ENCODE results near the gene EXOC1L.

Gene EXOC1L

GRCh38 chr4:55819634-55820033, at the start of gene EXOC1L:
TSS of gene EXOC1L (plus strand) at chr4:55819790. CDS start at chr4:55820027, 237 bp downstream.
- no peak for DNase-seq

GRCh38 chr4:55770662-55771061, 48.9 kb upstream of the EXOC1L start:
- DNase-seq, result no peak

- no peak for DNase-seq
These were observed 38.2 kb upstream of the EXOC1L start for GRCh38 chr4:55781341-55781740.

- DNase-seq, result no peak
These were observed 37.8 kb upstream of the EXOC1L start for GRCh38 chr4:55781812-55782211.

- no peak for DNase-seq
These were observed 36.0 kb upstream of the EXOC1L start for GRCh38 chr4:55783584-55783983.

GRCh38 chr4:55784747-55785146, 34.8 kb upstream of the EXOC1L start:
- DNase-seq, result no peak

- DNase-seq, result no peak
These were observed 27.9 kb upstream of the EXOC1L start for GRCh38 chr4:55791666-55792065.

- DNase-seq, result no peak
These were observed 26.1 kb upstream of the EXOC1L start for GRCh38 chr4:55793479-55793878.

GRCh38 chr4:55794053-55794452, 25.5 kb upstream of the EXOC1L start:
- no peak for DNase-seq

- DNase-seq, result no peak
These were observed 24.2 kb upstream of the EXOC1L start for GRCh38 chr4:55795341-55795740.

- DNase-seq, result no peak
These were observed 18.1 kb upstream of the EXOC1L start for GRCh38 chr4:55801498-55801897.

GRCh38 chr4:55807556-55807955, 12.0 kb upstream of the EXOC1L start:
- DNase-seq, result no peak

- DNase-seq, result no peak
These were observed 11.4 kb upstream of the EXOC1L start for GRCh38 chr4:55808186-55808585.

- DNase-seq, result no peak
These were observed 11.0 kb upstream of the EXOC1L start for GRCh38 chr4:55808632-55809031.

- DNase-seq, result no peak
These were observed 1.9 kb upstream of the EXOC1L start for GRCh38 chr4:55817691-55818090.

- no peak for DNase-seq
These were observed 689 bp downstream of the EXOC1L start for GRCh38 chr4:55820279-55820678.

GRCh38 chr4:55822329-55822728, 2.7 kb downstream of the EXOC1L start:
- DNase-seq, result no peak

GRCh38 chr4:55824865-55825264, 5.3 kb downstream of the EXOC1L start:
- DNase-seq, result no peak

- no peak for DNase-seq
These were observed 7.4 kb downstream of the EXOC1L start for GRCh38 chr4:55826986-55827385.

GRCh38 chr4:55827582-55827981, 8.0 kb downstream of the EXOC1L start:
- no peak for DNase-seq

GRCh38 chr4:55830048-55830447, 10.5 kb downstream of the EXOC1L start:
- DNase-seq, result no peak

GRCh38 chr4:55830716-55831115, 11.1 kb downstream of the EXOC1L start:
- DNase-seq, result no peak

- no peak for DNase-seq
These were observed 14.7 kb downstream of the EXOC1L start for GRCh38 chr4:55834086-55834795.

GRCh38 chr4:55837903-55838302, 18.3 kb downstream of the EXOC1L start:
- no peak for DNase-seq

- DNase-seq, result no peak
These were observed 18.8 kb downstream of the EXOC1L start for GRCh38 chr4:55838356-55838755.

Measured in inflammatory macrophage treated with lipopolysaccharide for 1 hour (primary cell).